GM12878 (cell line): Measurements from ENCODE around the gene COL11A2. TPM values are rescaled to one million over a fixed set of nuclear protein-coding genes. Genes with fewer than 3 reads are reported as not detected.

Experiments
- ATAC-seq: fragments of 200-7000 bp; cut with Tn5 transposase; 3 replicates; pipeline ENCODE4 v1.9.1; 2020; ENCODE audit warnings: mild to moderate bottlenecking, moderate library complexity
- BruUV-seq: library from RNA; stranded (reverse); fragments of 400-500 nt; replicated peaks from 2 replicates; lab custom pipeline; 2021; lab: Mats Ljungman, UMichigan
- CTCF ChIA-PET: fragments of 300-600 bp; sonication (Branson Sonifier 250); formaldehyde crosslinking; extraction: SDS; loops from one replicate; lab custom pipeline; 2021; ENCODE audit warnings: inconsistent platforms; lab: Yijun Ruan, JAX
- POLR2A ChIA-PET: fragments of 350-600 bp; formaldehyde crosslinking; extraction: SDS; loops from one replicate; lab custom pipeline; 2021; ENCODE audit warnings: inconsistent platforms; lab: Charles Lee
- RAD21 ChIA-PET: fragments of 300-600 bp; sonication (Branson Sonifier 250); formaldehyde crosslinking; loops from one replicate; lab custom pipeline; 2023; ENCODE audit warnings: antibody characterized with exemption; ENCODE audit not compliant: unreplicated experiment; lab: Charles Lee
- SMC1A ChIA-PET: fragments of 300-600 bp; sonication (Branson Sonifier 250); formaldehyde crosslinking; loops from one replicate; lab custom pipeline; 2023; ENCODE audit not compliant: unreplicated experiment, uncharacterized antibody; lab: Charles Lee
- DNase-seq: peaks from one replicate; pipeline ENCODE4 v3.0.0-alpha.2; 2011; ENCODE audit warnings: low read depth, low spot score
- FAIRE-seq: peaks from 3 replicates; lab custom pipeline; 2011; peaks lifted over from hg19 to GRCh38; lab: Jason Lieb, UNC
- H2AFZ ChIP-seq: 2 replicates; pipeline ENCODE4 v1.6.0; 2011; ENCODE audit warnings: low read depth, low read length, control low read depth; ENCODE audit not compliant: control insufficient read depth
- H3K27ac ChIP-seq: 2 replicates; pipeline ENCODE4 v1.5.1; 2011; ENCODE audit warnings: control low read depth; ENCODE audit not compliant: control insufficient read depth, insufficient read depth
- H3K27me3 ChIP-seq, 2 experiments: replicated peaks in 1 of 2; 2 replicates each; pipeline versions ENCODE4 v1.6.0 to v1.6.1; 2011; ENCODE audit warnings: low read length in 1 of 2; ENCODE audit not compliant: control insufficient read depth in 2 of 2, insufficient read depth in 2 of 2
- H3K36me3 ChIP-seq, 2 experiments: 2 replicates each; pipeline ENCODE4 v1.5.1; 2011; ENCODE audit warnings: low read length in 1 of 2; ENCODE audit not compliant: control insufficient read depth in 2 of 2, insufficient read depth in 2 of 2
- H3K4me1 ChIP-seq: 2 replicates; pipeline ENCODE4 v1.6.1; 2011; ENCODE audit warnings: mild to moderate bottlenecking, low read length, moderate library complexity, mixed read lengths; ENCODE audit not compliant: control insufficient read depth, insufficient read depth
- H3K4me2 ChIP-seq: 2 replicates; pipeline ENCODE4 v1.6.0; 2011; ENCODE audit warnings: control low read depth; ENCODE audit not compliant: control insufficient read depth, insufficient read depth
- H3K4me3 ChIP-seq: fragments of 200-600 bp; sonication (generic); 2 replicates; pipeline ENCODE4 v1.5.1; 2016
- H3K79me2 ChIP-seq: 2 replicates; pipeline ENCODE4 v1.6.0; 2011; ENCODE audit warnings: low read length; ENCODE audit not compliant: control insufficient read depth, insufficient read depth
- H3K9ac ChIP-seq: 2 replicates; pipeline ENCODE4 v1.8.0; 2011; ENCODE audit warnings: low read length, control low read depth, mixed read lengths; ENCODE audit not compliant: control insufficient read depth, insufficient read depth
- H3K9me3 ChIP-seq: replicated peaks from 3 replicates; pipeline ENCODE4 v1.5.1; 2011; ENCODE audit warnings: mild to moderate bottlenecking, low read length; ENCODE audit not compliant: control insufficient read depth, insufficient read depth
- H4K20me1 ChIP-seq: 2 replicates; pipeline ENCODE4 v1.6.0; 2011; ENCODE audit not compliant: control insufficient read depth, insufficient read depth
- CTCF ChIP-seq, 3 experiments: IDR thresholded peaks in 2 of 3; conservative IDR thresholded peaks in 1 of 3; 2 replicates each; pipeline ENCODE4 v1.5.1; 2011; ENCODE audit warnings: low read depth in 3 of 3, low read length in 3 of 3, mild to moderate bottlenecking in 3 of 3, control low read depth in 2 of 3, moderate library complexity in 2 of 3, inconsistent platforms in 1 of 3, mixed read lengths in 1 of 3; ENCODE audit not compliant: control insufficient read depth in 2 of 3, insufficient read depth in 1 of 3; ENCODE audit errors: extremely low read depth in 1 of 3
- PRDM15 ChIP-seq: fragments of 450-650 bp; formaldehyde crosslinking; IDR thresholded peaks from 2 replicates; pipeline ENCODE4 v1.4.0; 2020; ENCODE audit warnings: mild to moderate bottlenecking, moderate library complexity
- RAD21 ChIP-seq: IDR thresholded peaks from 2 replicates; pipeline ENCODE4 v1.6.1; 2011; ENCODE audit warnings: mild to moderate bottlenecking, low read depth, low read length, moderate library complexity; ENCODE audit not compliant: insufficient read depth
- SMC3 ChIP-seq: IDR thresholded peaks from 2 replicates; pipeline ENCODE4 v1.6.1; 2011; ENCODE audit warnings: low read length, improper control_type of control experiment, borderline replicate concordance
- SP1 ChIP-seq: IDR thresholded peaks from one replicate; pipeline ENCODE4 v1.6.1; 2011; ENCODE audit warnings: low read depth, low read length
- ZBTB33 ChIP-seq: fragments of 450-650 bp; IDR thresholded peaks from 2 replicates; pipeline ENCODE4 v1.6.1; 2017; ENCODE audit warnings: mild to moderate bottlenecking
- WGBS: methylation state at CpG from one replicate; pipeline ENCODE4 v1.1.6; 2016; ENCODE audit warnings: low lambda C conversion rate; ENCODE audit not compliant: insufficient replicate concordance, insufficient coverage; ENCODE audit errors: missing lambda C conversion rate; 5-methylcytosine and 5-hydroxymethylcytosine counted together
- in situ Hi-C: fragments of 300-500 bp; cut with MboI; formaldehyde crosslinking; loops from 9 replicates; pipeline ENCODE4 v1.14.3; 2018; ENCODE audit warnings: mixed read lengths
- intact Hi-C: fragments of 100-400 bp; cut with micrococcal nuclease; formaldehyde crosslinking; loops from one replicate; pipeline ENCODE4 v1.14.2; 2022; ENCODE audit not compliant: unreplicated experiment
- polyA plus RNA-seq, 11 experiments: library from polyadenylated mRNA; depleted of rRNA in 4 of 11; unstranded in 6 of 11; stranded (reverse) in 5 of 11; fragments of >200 nt; fragmentation: Nextera tagmentation in 4 of 11; fragmentation: Illumina TruSeq in 1 of 11; extraction: Ambion mirVana in 4 of 11; extraction: Trizol in 1 of 11; gene quantifications; 1 replicate in 1 of 11; 2 replicates in 10 of 11; pipeline versions ENCODE4 v1.2.1 to v1.2.3, GENCODE V29; 2011 to 2016; ENCODE audit warnings: inconsistent platforms in 2 of 11, missing spikeins in 2 of 11, low read depth in 1 of 11
- total RNA-seq, 4 experiments: library from RNA; depleted of rRNA in 3 of 4; stranded (reverse); fragments of >200 nt in 3 of 4; fragmentation: Illumina TruSeq in 1 of 4; extraction: Trizol in 1 of 4; gene quantifications; 2 replicates each; pipeline versions ENCODE4 v1.2.1 to v1.2.3, GENCODE V29; 2013 to 2021

COL11A2 gene
- total and polyA plus RNA-seq, 10 of the 15 experiments (the other 5 are each of a cell fraction or from before 2014, with no cell fraction given), result 0.03 to 0.83 (median 0.22) TPM; not detected in 1

- H4K20me1 ChIP-seq, result no peaks in the 10 kb centered on the region
- peaks cover 13% of the 10 kb centered on the region for H3K9me3 ChIP-seq
- ATAC-seq, result peak; percentile 69
- POLR2A ChIA-PET, result interaction anchor here (0.9 kb wide), 1 partner anchor 10 kb away, joined by 3 read pairs; no protein-coding TSS in a partner anchor
- peak; percentile 61 for FAIRE-seq
- no peaks in the 10 kb centered on the region for H3K36me3 ChIP-seq
- peaks cover 14% of the 10 kb centered on the region for H3K4me1 ChIP-seq
- H3K4me2 ChIP-seq, result no peak overlapping the region
- intact Hi-C loops (loop anchor here (1.0 to 2.0 kb wide), 3 partner anchors 25 to 125 kb away; no protein-coding TSS in a partner anchor), in situ Hi-C loops (no loop called here)
- WGBS, result 58% methylated on average over 20 of the region's 20 CpGs
- H3K79me2 ChIP-seq, result no peaks in the 10 kb centered on the region
- DNase-seq, result no peak
- SMC1A ChIA-PET, result interaction anchor here (1.0 to 8.0 kb wide), 15 partner anchors 9 to 124 kb away, joined by 3 to 55 read pairs (median 5); no protein-coding TSS in a partner anchor
- no peak overlapping the region for H2AFZ ChIP-seq
- no peaks in the 10 kb centered on the region for H3K27me3 ChIP-seq
- RAD21 ChIA-PET, result interaction anchor here (0.6 to 4.2 kb wide), 10 partner anchors 10 to 125 kb away, joined by 3 to 20 read pairs (median 4); no protein-coding TSS in a partner anchor
- no peak overlapping the region for H3K9ac ChIP-seq
- no peak overlapping the region for H3K27ac ChIP-seq
- BruUV-seq, result no TSS peak
- CTCF ChIA-PET, result interaction anchor here (0.7 to 14.5 kb wide), 24 partner anchors 6 to 546 kb away, joined by 3 to 266 read pairs (median 6); no protein-coding TSS in a partner anchor
- no peak overlapping the region for H3K4me3 ChIP-seq
- TF ChIP-seq CTCF (IDR thresholded peaks at IDR 0.05 in 2 of 3, conservative IDR thresholded peaks at IDR 0.05 in 1 of 3; ENCODE audit: control insufficient read depth in 2 of 3, extremely low read depth in 1 of 3, insufficient read depth in 1 of 3, low read depth in 3 of 3, low read length in 3 of 3), result peak; percentile 34 to 46 (median 41); a peak in 4 of 6 replicates
- peak; percentile 57; the same call in 1 of the 2 replicates for TF ChIP-seq SMC3
- no peak for TF ChIP-seq PRDM15
- no peak for TF ChIP-seq SP1
- TF ChIP-seq RAD21, result peak; percentile 63
- peak; percentile 80; the same call in 1 of the 2 replicates for TF ChIP-seq ZBTB33
- TF ChIP-seq, all 136 proteins: peak for 4
Observed at GRCh38 chr6:33123732-33124524, 68.3 kb downstream of the COL11A2 start.
